VCaP (cell line): ENCODE data around the gene CEMIP.

Source experiments
- H3K27ac ChIP-seq: fragments of 450-650 bp; 2 replicates; pipeline ENCODE4 v1.5.1; 2017
- TF ChIP-seq, protein P1 (sequence below): fragments of 450-650 bp; conservative IDR thresholded peaks from 2 replicates; pipeline ENCODE4 v1.5.1; 2017; ENCODE audit warnings: mild to moderate bottlenecking, moderate library complexity

The CEMIP gene

DNA sequence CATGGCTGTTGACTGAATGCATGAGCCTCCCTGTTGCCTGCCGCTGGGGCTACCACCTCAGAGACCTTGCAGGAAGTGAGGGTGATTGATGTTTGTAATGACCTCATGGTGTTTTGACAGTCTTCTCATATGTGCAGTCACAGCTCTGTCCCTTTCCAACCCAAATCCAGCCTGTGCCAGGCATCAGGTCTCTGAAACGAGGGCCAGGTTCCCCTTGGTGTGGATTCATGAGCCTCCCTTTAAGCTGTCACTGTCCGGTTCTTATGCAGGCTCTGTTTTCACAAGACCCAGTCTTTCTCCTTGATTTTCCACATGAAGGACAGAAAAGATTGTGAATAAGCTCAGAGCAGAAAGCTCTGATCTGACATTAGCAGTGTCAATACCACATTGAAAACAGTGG lies 43.1 kb downstream of the CEMIP start:
- H3K27ac ChIP-seq = no peak overlapping the region
- TF ChIP-seq, protein P1, sequence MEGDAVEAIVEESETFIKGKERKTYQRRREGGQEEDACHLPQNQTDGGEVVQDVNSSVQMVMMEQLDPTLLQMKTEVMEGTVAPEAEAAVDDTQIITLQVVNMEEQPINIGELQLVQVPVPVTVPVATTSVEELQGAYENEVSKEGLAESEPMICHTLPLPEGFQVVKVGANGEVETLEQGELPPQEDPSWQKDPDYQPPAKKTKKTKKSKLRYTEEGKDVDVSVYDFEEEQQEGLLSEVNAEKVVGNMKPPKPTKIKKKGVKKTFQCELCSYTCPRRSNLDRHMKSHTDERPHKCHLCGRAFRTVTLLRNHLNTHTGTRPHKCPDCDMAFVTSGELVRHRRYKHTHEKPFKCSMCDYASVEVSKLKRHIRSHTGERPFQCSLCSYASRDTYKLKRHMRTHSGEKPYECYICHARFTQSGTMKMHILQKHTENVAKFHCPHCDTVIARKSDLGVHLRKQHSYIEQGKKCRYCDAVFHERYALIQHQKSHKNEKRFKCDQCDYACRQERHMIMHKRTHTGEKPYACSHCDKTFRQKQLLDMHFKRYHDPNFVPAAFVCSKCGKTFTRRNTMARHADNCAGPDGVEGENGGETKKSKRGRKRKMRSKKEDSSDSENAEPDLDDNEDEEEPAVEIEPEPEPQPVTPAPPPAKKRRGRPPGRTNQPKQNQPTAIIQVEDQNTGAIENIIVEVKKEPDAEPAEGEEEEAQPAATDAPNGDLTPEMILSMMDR = no peak

DNA sequence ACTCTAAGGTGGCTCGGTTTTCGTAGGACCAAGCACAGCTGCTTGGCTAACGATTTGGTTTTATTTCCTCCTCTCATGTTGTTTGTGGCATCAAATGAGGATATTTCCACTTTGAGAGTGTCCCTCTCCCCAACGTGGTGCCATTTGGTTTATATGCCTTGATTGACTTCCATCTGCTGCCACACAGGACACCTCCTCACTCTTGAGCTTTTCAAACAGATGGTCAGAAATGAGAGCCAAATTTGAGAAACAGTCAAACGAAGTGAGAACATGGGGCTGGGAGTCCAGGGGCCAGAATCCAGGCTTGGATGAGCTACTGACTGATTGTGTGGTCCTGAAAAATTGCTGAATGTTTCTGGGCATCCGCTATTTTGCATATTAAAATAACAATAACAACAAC lies 43.5 kb downstream of the CEMIP start:
- TF ChIP-seq, protein P1 = no peak
- no peak overlapping the region for H3K27ac ChIP-seq

DNA sequence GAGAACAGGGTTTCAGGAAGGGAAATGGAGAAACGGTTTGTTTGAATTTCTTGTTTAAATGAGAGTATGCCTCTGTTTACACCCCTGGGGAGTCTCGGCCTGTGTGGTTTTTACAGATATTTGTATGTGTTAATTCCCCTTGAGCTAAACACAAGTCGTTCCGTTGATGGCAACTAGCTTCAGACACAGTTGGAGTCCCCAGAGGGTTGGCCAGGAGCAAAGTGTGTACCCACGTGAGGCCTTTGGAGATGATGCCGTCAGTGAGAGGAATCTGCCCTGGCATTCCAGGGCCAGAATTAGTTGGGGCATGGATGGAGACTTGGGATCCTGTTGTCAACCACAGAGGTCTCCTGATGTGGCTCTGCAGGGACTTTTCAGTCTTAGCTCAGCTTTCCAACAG lies 44.0 kb downstream of the CEMIP start:
- no peak overlapping the region for H3K27ac ChIP-seq
- TF ChIP-seq, protein P1 = no peak

DNA sequence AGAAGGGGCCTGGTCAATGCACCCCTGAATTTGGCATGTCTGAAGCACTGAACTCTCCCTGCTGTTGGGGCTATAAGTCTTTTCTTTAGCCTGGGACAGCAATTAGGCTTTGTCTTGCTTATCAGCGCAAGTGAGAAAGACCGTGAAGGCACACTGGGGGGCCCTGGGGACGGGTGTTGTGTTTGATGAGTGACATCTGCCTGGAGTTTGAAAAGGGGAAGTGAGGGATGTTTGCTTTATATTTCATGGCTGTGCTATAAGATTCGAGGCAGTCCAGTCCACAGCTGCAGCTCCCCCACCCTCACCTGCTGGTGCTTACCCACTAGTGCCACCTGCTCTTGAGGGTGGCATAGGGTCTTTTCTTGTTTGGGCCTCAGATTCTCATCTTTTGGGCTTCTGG lies 44.8 kb downstream of the CEMIP start:
- H3K27ac ChIP-seq = no peak overlapping the region
- TF ChIP-seq, protein P1 = no peak

DNA sequence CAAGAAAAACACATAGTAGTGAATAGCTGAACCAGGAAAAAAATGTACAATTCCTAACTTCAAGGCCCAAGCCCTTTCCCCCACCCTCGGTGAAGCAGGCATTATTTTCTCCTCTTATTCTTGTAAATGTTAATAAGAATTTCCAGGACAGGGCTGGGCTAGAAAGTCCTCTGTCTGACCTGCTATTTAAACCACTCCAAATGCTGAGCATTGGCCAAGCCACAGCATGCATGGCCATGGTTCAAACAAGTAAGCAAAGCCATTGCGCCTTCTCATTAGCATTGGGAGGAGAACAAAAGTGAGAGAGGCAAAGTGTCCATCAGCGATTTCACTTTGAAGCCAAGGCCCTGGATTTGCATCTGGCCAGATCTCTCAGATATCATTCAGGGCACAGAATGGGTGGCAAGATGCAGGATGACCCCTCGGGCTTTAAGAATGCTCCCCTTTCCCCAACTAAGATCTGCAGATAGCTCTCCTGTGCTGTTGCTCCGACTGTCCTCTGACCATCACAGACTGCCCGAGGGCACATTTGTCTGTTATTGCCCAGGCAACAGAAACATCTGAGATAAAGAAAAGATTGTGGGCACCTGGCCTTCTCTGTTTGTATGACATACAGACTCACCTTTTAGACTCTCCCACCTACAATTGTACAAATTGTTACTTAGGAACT lies 46.3 kb downstream of the CEMIP start:
- TF ChIP-seq, protein P1 = no peak
- H3K27ac ChIP-seq = no peak overlapping the region

DNA sequence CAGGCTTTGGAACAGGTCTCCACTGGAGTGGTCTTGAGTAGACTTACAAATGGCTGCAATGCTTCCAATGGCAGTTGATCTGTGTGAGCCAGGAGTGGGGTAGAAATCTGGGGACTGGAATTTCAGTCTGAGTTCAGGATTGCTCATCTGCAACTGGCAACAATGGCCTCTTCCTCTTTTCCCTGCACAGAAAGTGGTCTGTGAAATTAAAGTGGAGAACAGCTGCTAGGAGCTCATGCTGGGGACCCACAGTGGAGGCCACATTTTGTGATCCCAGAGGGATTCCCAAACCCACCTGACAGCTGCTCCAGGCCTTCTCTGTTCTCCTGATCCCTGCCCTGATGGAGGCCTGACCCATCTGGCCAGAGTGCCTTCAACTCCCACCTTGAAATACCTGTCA lies 49.6 kb downstream of the CEMIP start:
- no peak overlapping the region for H3K27ac ChIP-seq
- TF ChIP-seq, protein P1 = no peak

DNA sequence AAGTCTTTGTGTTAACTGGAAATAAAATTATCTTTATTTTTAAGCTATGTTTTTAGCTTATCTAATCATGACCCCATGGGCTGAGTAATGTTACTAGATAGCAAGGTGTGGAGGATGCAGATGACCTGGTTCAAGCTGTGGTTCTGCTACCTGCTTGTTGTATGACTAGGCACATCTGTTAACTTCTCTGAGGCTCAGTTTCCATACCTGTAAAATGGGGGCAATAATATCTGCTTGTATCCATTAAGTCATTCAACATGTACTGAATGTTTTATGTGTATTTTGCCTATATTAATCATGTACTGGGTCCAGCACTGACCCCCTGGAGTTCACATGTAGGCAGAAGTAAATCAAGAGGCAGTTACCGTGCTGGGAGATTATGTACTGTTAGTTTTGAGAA lies 51.5 kb downstream of the CEMIP start:
- TF ChIP-seq, protein P1 = no peak
- no peak overlapping the region for H3K27ac ChIP-seq
